ENCODE results near the gene CTPS1. TPM values are rescaled to one million over a fixed set of nuclear protein-coding genes. Genes with fewer than 3 reads are reported as not detected.

The CTPS1 gene, protein sequence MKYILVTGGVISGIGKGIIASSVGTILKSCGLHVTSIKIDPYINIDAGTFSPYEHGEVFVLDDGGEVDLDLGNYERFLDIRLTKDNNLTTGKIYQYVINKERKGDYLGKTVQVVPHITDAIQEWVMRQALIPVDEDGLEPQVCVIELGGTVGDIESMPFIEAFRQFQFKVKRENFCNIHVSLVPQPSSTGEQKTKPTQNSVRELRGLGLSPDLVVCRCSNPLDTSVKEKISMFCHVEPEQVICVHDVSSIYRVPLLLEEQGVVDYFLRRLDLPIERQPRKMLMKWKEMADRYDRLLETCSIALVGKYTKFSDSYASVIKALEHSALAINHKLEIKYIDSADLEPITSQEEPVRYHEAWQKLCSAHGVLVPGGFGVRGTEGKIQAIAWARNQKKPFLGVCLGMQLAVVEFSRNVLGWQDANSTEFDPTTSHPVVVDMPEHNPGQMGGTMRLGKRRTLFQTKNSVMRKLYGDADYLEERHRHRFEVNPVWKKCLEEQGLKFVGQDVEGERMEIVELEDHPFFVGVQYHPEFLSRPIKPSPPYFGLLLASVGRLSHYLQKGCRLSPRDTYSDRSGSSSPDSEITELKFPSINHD
- 24.0 TPM for total RNA-seq

DNA sequence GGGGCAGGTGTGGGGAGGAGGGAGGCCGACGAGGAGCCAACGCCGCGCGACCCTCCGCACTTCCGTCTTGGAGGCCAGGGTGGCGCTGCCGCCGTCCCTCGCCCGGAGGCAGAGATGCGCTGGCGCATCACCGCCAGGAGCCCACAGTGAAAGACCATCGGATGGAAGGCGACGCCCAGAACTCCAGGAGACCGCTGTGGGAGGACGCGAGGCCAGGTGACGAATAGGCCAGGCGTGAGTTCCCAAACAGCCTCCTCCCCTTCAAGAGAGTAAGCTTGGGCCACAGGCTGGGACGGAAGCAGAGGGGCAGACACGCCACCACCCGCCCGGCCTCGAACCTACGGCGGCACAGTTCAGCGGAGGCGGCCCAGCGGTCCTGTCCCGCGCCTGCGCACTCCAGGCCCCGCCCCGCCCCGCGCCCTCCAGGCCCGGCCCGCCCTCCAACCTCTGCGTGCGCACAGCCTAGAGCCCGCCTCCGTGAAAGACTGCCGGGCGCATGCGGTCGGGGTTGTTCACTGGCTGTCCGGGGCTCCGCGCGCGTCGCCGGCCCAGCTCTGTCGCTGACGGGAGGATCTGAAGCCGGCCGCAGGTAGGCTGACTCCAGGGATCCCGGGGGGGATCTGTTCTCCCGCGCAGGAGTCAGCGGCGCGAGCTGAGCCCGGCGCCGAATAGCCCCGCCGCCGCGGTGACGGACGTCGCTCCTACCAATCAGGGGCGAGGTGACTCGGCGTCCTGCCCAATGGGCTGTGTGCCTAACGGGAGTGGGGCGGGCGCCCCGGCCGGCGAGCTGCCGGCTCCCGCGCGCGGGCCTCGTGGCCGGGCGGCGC, at the start of gene CTPS1:
Gene CTPS1, plus strand, starts transcription at position 456 of the 827 bp plus-strand sequence. CDS start 3,595 bp downstream, outside the sequence.

DNA sequence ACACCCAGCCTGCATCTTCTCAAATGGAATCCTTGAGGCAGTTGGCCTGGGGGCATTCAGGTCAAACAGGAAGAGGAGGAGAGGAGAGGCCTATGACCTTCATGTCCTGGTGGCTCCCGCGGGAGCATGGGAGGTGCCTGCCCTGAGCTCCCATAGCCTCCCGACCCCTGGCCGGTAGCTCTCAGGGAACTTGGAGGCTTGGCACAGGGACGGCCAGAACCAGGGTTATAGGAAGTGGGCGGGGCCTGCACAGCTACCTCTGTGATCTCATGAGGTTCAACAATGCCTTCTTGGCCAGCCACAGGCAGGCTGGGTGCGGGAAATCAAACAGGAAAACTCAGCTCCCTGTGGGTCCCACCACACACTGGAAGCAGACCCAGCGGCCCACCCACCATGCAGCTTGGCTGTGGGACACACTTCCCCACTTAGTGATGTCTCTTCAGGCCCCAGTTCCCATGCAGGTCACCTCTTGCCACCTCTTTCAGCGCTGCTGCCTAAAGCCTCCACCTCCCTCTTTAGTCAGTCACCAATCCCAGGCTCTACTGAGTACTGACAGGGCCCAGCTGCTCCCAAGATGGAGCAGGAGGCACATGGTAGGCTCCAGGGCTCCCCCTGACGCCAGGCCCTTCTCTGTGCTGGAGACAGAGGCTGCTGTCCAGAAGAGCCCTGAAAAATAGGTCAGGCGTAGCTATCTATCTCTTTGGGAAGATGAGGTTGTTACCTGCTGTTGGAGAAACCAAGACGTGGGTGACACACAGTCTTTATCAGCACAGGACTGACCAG, 42.2 kb downstream of the CTPS1 start, which contains the start of gene SLFNL1:
Gene SLFNL1, minus strand, starts transcription at position 200 of the 783 bp plus-strand sequence. CDS start 1,065 bp downstream, outside the sequence.

Small RNAs within 50 kb of the gene (small RNA-seq; reads per million reads assigned to genes)
- gene UBE2V1P8: not detected

Other genes with a start within 250 kb of the CTPS1 start
- 1.4 TPM for gene KCNQ4, start 195.9 kb upstream of the CTPS1 start, total RNA-seq
- 3.0 TPM for gene CITED4, start 117.3 kb upstream of the CTPS1 start, total RNA-seq
- gene SLFNL1, start 42.0 kb downstream of the CTPS1 start, total RNA-seq: 0.92 TPM

All from diencephalon (tissue), 1 donor.